Lung microvascular endothelial cell (primary cell): Measurements from ENCODE around the gene SOX1. TPM values are rescaled to one million over a fixed set of nuclear protein-coding genes. Genes with fewer than 3 reads are reported as not detected.

Source experiments
- DNase-seq, 2 donors: peaks; one replicate each; pipeline versions ENCODE4 v3.0.0 to v3.0.0-alpha.2; 2010; ENCODE audit warnings: low read depth in 2 of 2
- total RNA-seq: library from RNA; depleted of rRNA; stranded (reverse); fragments of >200 nt; gene quantifications from 2 replicates; pipeline ENCODE4 v1.2.1, GENCODE V29; 2014

Gene SOX1
- total RNA-seq, 1 donor from 2014 or later, result not detected

GRCh38 chr13:112058941-112059340, 8.0 kb upstream of the SOX1 start:
- no peak for DNase-seq

GRCh38 chr13:112059457-112060281, 7.3 kb upstream of the SOX1 start:
- no peak for DNase-seq

GRCh38 chr13:112060282-112060830, 6.6 kb upstream of the SOX1 start:
- no peak for DNase-seq

GRCh38 chr13:112060899-112061366, 6.0 kb upstream of the SOX1 start:
- no peak for DNase-seq

- DNase-seq, result no peak
Observed at GRCh38 chr13:112061367-112062061, 5.4 kb upstream of the SOX1 start.

GRCh38 chr13:112062072-112062567, 4.8 kb upstream of the SOX1 start:
- no peak for DNase-seq

- peak; percentile 17 to 45 for DNase-seq
Observed at GRCh38 chr13:112062571-112063570, 4.1 kb upstream of the SOX1 start.

- DNase-seq, result no peak
Observed at GRCh38 chr13:112063807-112064206, 3.1 kb upstream of the SOX1 start.

- DNase-seq, result no peak
Observed at GRCh38 chr13:112064222-112064621, 2.7 kb upstream of the SOX1 start.

GRCh38 chr13:112065521-112065866, 1.5 kb upstream of the SOX1 start:
- no peak for DNase-seq

- no peak for DNase-seq
Observed at GRCh38 chr13:112065867-112066623, 904 bp upstream of the SOX1 start.

GRCh38 chr13:112066624-112067004, 335 bp upstream of the SOX1 start:
- peak in 1 of 2 donors; percentile 68 for DNase-seq

- DNase-seq, result no peak
Observed at GRCh38 chr13:112067871-112068539, 1.1 kb downstream of the SOX1 start.

GRCh38 chr13:112068540-112069060, 1.7 kb downstream of the SOX1 start:
- DNase-seq, result no peak

GRCh38 chr13:112069061-112069844, 2.3 kb downstream of the SOX1 start:
- DNase-seq, result no peak

- no peak for DNase-seq
Observed at GRCh38 chr13:112069845-112070251, 2.9 kb downstream of the SOX1 start.

GRCh38 chr13:112071102-112071722, 4.3 kb downstream of the SOX1 start:
- no peak for DNase-seq
